ENCODE measurements around the gene PARM1. TPM values are rescaled to one million over a fixed set of nuclear protein-coding genes. Genes with fewer than 3 reads are reported as not detected.

The PARM1 gene
- total RNA-seq, 1 donor from 2014 or later, result 22.4 TPM

GRCh38 chr4:75031775-75032174 lies 98.9 kb downstream of the PARM1 start:
- Mint-ChIP-seq H3K36me3 (no peaks in the 10 kb centered on the region), H3K27ac (no peak overlapping the region), H3K27me3 (no peaks in the 10 kb centered on the region), H3K4me3 (no peak overlapping the region), H3K4me1 (ENCODE audit: unreplicated experiment) (peaks cover 7% of the 10 kb centered on the region), H3K9me3 (peaks cover 4% of the 10 kb centered on the region)
- TF ChIP-seq, protein P1, sequence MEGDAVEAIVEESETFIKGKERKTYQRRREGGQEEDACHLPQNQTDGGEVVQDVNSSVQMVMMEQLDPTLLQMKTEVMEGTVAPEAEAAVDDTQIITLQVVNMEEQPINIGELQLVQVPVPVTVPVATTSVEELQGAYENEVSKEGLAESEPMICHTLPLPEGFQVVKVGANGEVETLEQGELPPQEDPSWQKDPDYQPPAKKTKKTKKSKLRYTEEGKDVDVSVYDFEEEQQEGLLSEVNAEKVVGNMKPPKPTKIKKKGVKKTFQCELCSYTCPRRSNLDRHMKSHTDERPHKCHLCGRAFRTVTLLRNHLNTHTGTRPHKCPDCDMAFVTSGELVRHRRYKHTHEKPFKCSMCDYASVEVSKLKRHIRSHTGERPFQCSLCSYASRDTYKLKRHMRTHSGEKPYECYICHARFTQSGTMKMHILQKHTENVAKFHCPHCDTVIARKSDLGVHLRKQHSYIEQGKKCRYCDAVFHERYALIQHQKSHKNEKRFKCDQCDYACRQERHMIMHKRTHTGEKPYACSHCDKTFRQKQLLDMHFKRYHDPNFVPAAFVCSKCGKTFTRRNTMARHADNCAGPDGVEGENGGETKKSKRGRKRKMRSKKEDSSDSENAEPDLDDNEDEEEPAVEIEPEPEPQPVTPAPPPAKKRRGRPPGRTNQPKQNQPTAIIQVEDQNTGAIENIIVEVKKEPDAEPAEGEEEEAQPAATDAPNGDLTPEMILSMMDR (conservative IDR thresholded peaks at IDR 0.05), result no peak
- DNase-seq (ENCODE audit: extremely low spot score, unreplicated experiment), result no peak

GRCh38 chr4:75034523-75034922 lies 101.6 kb downstream of the PARM1 start:
- Mint-ChIP-seq H3K27ac (no peak overlapping the region), H3K36me3 (peaks cover under 1% of the 10 kb centered on the region), H3K9me3 (peaks cover 4% of the 10 kb centered on the region), H3K27me3 (no peaks in the 10 kb centered on the region), H3K4me3 (no peak overlapping the region), H3K4me1 (ENCODE audit: unreplicated experiment) (peaks cover 7% of the 10 kb centered on the region)
- TF ChIP-seq, protein P1 (conservative IDR thresholded peaks at IDR 0.05), result no peak
- no peak for DNase-seq (ENCODE audit: extremely low spot score, unreplicated experiment)

DNA sequence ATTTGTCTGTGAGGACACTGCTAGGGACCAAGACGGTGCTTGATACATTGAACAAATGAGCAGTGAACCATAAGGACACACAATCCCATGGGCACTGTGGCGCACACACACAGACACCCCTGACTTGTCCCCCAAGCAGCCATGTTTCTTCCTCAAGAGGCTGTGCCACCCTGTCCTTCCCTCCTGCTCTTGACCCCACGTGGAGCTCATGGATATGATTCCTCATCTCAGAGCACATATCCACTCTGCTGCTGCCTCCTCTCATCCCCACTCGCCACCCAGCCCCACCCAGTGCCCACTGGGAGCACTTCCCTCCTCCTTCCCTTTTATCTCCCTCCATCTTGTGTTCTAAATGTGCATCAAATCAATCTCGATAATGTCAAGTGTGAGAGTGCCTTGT lies 102.4 kb downstream of the PARM1 start:
- Mint-ChIP-seq H3K9me3 (peaks cover 9% of the 10 kb centered on the region), H3K36me3 (peaks cover 5% of the 10 kb centered on the region), H3K4me3 (no peak overlapping the region), H3K27me3 (no peaks in the 10 kb centered on the region), H3K4me1 (ENCODE audit: unreplicated experiment) (peaks cover 7% of the 10 kb centered on the region), H3K27ac (no peak overlapping the region)
- TF ChIP-seq, protein P1 (conservative IDR thresholded peaks at IDR 0.05), result no peak
- DNase-seq (ENCODE audit: extremely low spot score, unreplicated experiment), result no peak

- Mint-ChIP-seq H3K36me3 (peaks cover 5% of the 10 kb centered on the region), H3K4me3 (no peak overlapping the region), H3K27ac (no peak overlapping the region), H3K9me3 (peaks cover 9% of the 10 kb centered on the region), H3K4me1 (ENCODE audit: unreplicated experiment) (peaks cover 7% of the 10 kb centered on the region), H3K27me3 (no peaks in the 10 kb centered on the region)
- no peak for DNase-seq (ENCODE audit: extremely low spot score, unreplicated experiment)
- TF ChIP-seq, protein P1 (conservative IDR thresholded peaks at IDR 0.05), result no peak
Measured at GRCh38 chr4:75036046-75036830, 103.3 kb downstream of the PARM1 start.

- H3K4me3 Mint-ChIP-seq, result no peak overlapping the region
- no peaks in the 10 kb centered on the region for H3K27me3 Mint-ChIP-seq
- H3K9me3 Mint-ChIP-seq, result peaks cover 9% of the 10 kb centered on the region
- no peak for DNase-seq (ENCODE audit: extremely low spot score, unreplicated experiment)
- no peak overlapping the region for H3K27ac Mint-ChIP-seq
- TF ChIP-seq, protein P1 (conservative IDR thresholded peaks at IDR 0.05), result no peak
- peaks cover 7% of the 10 kb centered on the region for H3K4me1 Mint-ChIP-seq (ENCODE audit: unreplicated experiment)
- peaks cover 5% of the 10 kb centered on the region for H3K36me3 Mint-ChIP-seq
Measured at GRCh38 chr4:75037252-75037651, 104.3 kb downstream of the PARM1 start.
